ENCODE measurements around the gene COG5.

Gene COG5

DNA sequence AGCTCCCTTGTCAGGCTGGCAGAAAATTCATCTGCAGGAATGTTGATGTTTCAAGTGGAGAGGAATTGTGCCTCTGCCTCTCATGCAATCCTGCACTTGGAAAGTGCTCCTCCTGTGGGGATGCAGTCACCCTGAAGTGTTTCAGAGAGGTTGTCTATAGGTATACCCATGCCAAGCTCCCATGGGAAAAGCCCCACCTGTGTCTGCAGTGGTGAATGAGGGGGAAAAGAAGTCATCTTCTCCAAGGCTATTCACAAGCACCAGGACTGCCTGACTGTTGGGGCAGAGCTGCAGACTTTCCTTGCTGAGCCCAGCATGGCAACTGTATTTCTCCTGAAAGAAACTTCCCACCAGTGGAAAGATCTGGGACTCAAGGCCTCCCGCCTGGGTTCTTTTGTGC is 58.4 kb downstream of the COG5 start:
- no peak for DNase-seq

DNA sequence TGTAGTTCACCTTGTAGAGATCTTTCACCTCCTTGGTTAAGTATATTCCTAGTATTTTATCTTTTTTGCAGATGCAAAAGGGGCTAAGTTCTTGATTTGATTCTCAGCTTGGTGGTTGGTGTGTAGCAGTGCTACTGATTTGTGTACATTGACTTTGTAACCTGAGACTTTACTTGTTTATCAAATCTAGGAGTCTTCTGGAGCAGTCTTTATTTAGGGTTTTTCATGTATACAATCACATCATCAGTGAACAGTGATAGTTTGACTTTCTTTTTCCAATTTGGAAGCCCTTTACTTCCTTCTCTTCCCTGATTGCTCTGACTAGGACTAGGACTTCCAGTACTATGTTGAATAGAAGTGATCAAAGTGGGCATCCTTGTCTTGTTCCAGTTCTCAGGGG is 60.0 kb downstream of the COG5 start:
- no peak for DNase-seq

DNA sequence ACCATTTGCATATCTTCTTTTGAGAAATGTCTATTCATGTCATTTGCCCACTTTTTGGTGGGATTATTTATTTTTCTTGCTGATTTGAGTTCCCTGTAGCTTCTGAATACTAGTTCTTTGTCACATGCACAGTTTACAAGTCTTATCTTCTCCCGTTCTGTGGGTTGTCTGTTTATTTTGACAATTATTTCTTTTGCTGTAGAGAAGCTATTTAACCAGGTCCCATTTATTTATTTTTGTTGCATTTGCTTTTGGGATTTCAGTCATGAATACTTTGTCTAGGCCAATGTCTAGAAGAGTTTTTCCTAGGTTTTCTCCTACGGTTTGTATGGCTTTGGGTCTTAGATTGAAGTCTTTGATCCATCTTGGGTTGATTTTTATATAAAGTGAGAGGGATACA is 60.9 kb downstream of the COG5 start:
- no peak for DNase-seq

DNA sequence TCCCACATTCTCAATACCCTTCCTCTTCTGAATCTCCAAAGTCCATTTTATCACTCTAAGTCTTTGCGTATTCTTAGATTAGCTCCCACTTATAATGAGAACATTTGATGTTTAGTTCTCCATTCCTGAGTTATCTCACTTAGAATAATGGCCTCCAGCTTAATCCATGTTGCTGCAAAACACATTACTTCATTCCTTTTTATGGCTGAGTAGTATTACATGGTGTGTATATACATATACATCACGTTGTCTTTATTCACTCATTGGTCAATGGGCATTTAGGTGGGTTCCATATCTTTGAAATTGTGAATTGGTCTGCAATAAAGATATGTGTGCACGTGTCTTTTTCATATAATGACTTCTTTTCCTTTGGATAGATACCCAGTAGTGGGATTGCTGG is 61.6 kb downstream of the COG5 start:
- DNase-seq: no peak

DNA sequence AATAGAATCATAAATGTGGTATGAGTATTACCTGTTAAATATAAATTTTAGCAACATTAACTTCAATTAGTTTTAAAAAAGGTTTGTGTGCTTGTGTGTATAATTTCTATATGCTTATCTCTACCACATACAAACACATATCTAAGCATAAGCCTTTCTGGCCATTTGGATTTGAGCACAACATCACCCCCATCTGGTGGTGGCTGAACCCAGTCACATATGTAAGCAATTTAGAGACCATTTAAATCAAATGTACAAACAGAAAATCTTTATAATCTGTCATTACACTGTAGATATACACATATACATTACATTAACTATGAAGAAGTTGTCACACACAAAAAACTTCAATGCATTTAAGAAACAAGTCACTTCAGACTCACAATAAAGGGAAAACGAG is 62.1 kb downstream of the COG5 start:
- DNase-seq: no peak

DNA sequence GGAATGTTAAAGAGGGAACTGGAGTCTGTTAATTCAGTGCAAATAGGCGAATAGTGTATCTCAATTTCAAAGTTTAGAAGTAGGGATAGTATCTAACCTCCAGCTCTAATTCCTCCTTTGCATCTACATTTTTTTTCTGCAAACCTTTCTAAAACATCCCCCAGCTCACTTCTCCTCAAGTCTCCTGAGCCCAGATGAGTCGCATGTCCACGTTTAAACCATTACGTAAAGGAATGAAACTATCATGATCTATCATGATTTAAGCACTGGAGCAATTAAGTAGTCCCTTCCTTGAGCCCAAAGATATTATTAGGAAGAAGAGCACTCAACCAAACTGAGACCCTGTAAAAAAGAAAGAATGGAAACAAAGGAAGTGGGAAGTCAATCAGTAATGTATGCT is 64.0 kb downstream of the COG5 start:
- no peak for DNase-seq

DNA sequence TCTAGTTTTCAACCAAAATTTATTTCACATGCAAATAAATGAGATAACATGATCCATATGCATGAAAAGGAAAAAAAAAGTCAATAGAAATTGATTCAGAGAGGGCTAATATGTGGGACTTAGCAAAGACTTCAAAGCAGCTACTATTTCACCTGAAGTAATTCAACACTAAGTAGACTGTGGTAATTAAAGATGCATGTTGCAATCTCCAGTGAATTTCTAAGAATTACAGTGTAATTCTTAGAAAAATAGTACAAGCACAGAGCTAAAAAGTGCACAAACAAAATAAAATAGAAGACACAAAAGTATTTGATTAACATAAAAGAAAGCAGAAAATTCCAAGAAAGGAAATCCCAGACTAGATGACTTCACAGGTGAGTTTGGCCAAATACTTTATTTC is 68.2 kb downstream of the COG5 start:
- DNase-seq: no peak

DNA sequence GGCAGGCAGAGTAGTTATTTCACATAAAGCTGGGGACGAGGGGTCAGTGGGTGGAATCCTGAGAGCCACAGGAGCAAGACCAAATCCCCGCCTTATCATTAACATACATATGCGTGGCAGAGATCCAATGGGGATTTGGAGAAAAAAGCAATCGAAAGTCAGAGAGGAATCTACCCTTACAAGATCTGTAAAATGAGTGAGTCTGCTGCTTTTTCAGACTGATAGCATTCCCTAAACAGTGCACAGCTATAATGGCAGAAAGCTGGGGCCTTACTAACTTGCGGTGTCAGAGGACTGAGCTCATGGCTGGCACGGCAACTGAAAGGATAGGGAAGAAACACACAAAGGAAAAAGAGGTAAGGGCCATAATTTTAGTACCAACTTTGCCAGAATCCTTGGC is 68.8 kb downstream of the COG5 start:
- no peak for DNase-seq

DNA sequence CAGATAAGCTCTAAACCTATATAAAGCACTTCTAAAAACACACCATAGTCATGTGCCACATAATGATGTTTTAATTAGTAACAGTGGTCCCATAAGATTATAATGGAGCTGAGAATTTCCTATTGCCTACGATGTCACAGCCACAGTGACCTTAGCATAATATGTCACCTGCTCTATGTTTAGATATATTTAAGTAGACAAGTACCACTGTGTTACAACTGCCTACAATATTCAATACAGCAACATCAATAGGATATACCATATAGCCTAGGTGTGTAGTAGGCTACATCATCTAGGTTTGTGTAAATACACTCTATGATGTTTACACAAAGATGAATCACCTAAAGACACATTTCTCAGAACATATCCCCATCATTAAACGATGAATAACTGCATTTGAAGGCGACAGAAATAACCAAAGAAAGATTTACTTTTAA is 69.4 kb downstream of the COG5 start:
- DNase-seq: no peak

DNA sequence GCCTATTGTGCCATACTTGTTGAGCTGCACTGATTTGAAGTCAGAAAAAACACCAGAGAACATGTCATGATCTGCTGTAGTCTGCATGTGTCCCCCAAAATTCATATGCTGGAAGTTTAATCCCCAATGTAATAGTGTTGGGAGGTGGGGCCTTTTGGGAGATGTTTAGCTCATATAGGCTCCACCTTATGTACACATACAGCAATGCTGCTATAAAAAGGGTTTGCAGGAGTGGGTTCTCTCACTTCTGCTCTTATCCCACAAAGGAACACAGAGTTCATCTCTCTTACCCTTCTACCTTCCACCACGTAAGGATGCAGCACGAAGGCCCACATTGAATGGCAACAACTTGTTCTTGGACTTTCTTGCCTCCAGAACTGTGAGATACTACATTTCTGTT is 70.8 kb downstream of the COG5 start:
- DNase-seq: no peak

DNA sequence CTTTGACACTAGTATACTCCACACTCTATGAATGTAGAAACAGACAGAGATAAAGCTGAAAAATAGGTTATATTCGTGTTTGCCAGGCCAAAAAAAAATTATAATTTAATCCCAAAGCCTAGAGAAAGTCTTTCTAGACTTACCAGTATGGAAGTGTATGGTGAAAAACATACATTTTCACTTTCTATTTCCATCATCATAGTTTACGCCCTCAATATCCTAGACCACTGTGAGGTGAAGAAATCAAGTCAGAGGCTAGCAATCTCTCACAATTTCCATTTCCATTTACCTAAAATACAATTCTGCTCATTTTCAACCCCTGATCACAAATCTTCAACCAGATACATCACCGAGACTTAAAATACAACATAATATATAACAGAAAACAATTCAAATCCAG is 77.7 kb downstream of the COG5 start:
- DNase-seq: no peak

DNA sequence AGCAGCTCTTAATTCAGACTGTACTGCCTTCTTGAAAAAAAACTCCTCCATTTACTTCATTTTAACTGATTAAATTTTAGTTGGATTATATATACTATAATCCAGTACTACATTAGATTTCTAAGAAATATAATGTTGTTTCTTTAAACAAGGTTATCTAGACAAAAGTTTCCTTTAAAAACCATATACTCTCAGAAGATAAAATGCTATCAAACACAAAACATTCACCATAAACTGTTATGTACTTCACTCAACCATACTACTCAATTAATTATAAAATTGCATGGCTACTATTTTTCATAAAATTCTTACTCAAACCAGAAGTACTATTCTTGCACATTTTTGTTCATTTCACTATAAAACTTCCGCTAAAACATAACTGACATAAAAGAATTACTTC is 81.1 kb downstream of the COG5 start:
- no peak for DNase-seq

DNA sequence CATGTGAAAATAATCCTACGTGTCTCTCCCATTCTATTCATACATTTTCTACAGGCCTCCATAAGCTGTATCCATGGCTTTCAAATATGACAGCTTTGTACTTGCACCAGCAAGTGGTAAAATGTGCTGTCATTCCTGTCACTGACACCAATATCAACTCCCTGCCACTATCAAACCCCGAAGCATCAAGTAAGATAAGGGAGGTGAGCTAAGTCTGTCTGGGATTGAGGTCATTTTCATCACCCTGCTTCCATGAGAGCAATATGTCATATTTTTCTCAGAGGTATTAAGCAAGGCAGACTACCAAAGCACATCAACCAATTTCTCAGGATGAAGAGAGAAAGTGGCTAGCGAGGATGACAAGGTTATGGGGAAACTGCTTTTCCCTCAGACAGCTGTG is 82.8 kb downstream of the COG5 start:
- DNase-seq: no peak

DNA sequence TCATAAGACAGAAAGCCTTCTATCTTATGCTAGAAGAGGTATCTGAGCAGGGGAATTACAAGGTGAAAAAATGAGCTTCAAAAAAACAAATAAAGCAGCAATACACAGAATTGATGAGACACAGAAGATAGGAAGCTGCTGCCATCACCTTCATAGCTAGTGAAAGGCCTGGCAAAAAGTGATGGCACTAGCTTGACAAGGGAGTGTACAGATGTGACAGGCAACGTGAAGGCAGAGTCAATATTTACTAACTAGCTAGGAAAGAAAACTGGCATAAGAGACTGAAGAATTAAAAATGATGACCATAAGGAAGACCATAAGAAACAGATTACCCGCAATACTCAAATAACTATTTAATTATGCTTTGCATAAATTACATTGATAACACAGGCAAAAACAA is 84.4 kb downstream of the COG5 start:
- no peak for DNase-seq

DNA sequence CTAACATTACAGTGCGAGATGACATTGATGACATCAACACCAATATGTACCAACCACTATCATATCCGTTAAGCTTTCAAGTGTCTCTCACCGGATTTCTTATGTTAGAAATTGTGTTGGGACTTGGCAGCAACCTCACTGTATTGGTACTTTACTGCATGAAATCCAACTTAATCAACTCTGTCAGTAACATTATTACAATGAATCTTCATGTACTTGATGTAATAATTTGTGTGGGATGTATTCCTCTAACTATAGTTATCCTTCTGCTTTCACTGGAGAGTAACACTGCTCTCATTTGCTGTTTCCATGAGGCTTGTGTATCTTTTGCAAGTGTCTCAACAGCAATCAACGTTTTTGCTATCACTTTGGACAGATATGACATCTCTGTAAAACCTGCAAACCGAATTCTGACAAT is 89.6 kb downstream of the COG5 start:
- no peak for DNase-seq

DNA sequence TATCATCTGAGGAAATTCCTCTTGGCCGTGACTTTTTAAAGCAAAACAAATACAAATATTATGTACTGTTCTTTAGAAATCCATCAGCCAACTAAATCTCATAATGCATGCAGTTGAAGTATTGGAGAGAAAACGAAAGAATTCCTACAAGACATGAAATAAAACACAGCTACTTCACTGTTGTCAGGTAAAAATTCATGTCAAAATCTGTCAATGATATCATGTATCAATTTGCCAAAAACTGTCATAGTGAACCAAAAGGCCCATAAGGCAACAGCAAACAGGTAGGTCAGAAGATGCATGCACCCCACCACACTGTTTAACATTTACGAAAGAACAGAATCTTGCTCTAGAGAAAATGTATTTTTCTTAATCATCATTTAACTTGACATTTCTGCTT is 91.6 kb downstream of the COG5 start:
- DNase-seq: no peak

DNA sequence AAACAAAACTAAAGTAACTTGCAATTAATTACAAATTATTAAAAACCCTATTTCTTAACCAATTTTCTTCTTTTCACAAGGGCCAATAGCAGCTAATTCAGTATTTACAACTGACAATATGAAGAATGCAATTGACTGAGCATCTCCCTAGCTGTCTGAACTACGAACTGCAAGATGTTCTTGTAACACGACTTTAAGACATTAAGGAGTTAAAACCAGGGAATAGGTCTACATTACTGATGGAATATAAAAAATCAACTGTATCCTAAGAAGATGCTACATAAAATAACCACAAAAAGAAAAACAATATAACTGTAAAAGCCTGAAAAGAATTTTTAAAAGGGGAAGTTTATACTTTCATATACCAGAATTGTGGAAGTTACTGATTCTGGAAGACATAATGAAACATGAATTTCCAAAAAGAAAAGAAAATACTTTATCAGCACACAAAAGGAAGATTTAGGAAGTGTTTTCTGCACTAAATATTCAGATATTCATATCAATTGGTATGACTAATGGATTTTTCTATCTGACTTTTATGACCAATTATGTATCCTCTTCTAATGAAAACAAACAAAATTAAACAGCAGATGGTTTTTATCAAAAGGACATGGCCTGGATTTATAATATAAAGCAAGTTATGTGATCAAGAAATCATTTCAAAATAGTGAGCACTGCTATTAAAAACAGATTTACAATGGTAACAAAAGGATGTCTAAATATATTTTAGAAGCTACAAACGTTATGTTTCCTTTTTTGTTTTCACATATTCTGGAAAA is 92.2 kb downstream of the COG5 start:
- DNase-seq: no peak

DNA sequence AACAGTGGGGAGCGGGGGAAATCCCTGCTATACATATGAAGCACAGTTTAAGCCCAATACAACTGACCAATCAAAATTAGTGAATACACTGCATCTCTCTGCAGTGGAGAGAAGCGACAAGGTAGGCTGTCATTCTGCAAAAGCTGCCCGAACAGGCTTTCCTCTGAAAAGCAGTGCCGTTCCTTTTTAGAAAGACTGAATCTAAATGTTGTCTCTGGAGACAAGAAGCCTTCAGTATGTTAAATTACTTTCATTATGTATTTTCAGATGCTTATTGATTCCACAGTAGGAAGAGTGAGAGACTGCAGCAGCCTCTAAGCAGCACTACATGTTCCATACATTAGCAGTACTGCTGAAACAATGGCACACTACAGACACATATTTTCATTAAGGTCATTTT is 93.8 kb downstream of the COG5 start, which contains the start of gene GPR22:
GPR22 (plus strand) TSS at position 129 of the 400 bp plus-strand sequence. CDS start 4,004 bp downstream, outside the sequence.
- DNase-seq: no peak

DNA sequence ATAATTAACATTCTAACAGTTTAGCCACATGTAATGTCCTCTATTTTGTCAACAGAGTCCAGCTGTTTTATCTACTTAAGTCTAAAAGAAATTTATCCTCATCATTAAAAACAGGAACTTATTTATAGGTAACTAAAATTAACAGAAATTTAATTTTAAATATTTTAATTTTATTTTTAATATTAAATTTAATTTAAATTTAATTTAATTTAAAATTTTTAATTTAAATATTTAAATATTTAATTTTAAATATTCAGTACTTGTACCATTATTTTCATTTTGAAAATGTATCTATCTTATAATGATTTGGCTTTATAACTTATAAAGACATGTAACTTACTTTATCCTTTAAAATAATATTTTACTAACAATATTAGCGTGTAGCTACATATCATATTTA is 94.9 kb downstream of the COG5 start:
- DNase-seq: no peak

DNA sequence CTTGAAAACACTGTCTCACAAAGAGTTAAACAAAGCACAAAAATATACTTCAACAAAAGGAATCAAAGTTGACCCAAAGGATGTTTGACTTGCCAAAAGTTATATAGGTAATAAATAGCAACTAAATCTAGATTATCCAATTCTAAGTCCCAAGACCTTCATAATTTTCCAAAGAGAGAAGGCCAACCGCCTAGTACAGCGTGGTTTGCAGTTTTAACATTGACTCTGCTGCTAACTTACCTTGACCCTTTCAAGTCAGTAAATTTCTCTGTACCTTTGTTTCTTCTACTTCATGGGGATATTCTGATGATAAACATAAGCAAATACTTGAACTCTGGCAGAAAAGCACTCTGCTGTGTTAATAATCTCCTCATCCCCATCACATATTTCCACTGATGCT is 95.7 kb downstream of the COG5 start:
- DNase-seq: no peak

DNA sequence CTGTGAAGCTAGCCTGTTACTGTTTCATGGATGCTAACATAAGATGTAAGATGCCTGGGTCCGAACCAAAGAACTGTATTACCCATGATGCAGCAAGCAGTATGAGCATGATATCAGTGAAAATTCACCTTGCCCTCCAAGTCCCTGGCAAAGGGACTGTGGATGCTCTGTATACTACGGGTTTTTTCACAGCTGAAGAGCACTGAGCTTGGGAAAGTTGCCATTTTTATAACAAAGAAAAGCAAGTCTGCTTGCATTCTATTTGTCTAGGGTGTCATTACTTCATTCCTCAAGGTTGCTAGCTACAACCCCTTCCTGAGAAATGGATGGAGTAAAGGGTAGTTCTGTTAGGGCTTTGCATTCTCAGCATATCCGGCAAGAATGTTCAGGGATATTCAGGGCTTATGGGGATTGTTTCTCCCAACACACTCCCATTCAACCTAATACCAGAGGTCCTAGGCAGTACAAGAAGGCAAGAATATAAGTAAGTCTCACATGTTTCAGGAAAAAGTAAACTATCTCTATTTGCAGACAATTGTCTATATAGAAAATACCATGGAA is 99.0 kb downstream of the COG5 start:
- DNase-seq: no peak

DNA sequence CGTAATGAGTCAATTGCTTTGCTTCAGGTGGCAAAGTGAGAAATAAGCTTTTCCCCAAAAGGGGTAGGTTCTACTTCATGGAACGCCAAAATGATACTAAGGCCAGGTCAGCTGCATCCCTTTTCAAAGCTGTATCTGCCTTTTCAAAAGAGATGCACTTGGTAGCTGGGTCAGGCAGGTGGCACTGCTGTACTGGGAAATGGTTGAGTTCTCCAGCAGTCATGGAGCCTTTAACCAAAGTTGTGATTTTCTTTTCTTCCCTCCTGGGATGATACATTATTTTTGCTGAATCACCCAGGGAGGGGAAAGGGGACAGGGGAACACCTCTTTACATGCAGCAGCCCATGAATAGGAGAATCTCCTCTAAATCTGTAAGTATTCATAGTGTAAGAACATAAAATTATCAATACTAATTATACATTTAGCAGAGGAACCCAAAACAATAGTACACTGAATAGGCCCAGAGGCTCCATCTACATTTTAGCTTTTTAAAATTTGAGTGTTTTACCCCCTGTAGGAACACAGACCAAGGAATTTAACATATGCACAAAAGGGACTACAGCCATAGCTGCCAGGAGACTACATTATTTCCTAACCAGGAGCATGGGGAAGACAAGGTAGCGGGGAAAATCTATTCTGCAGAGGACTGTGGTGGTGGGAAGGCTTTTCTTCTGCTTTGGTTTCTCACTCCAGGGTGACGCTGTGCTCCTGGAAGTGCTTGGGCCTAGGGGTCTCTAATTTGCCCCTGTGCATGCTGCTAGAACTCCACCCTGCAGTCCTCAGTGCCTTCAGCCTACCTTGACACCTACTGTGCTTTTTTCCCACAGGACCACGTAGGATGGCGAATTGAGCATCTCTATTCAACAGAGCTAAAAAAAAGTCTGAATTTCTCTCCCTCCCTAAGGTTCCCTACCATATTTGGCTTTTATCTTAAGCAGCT is 100.3 kb downstream of the COG5 start:
- DNase-seq: peak; percentile 22

DNA sequence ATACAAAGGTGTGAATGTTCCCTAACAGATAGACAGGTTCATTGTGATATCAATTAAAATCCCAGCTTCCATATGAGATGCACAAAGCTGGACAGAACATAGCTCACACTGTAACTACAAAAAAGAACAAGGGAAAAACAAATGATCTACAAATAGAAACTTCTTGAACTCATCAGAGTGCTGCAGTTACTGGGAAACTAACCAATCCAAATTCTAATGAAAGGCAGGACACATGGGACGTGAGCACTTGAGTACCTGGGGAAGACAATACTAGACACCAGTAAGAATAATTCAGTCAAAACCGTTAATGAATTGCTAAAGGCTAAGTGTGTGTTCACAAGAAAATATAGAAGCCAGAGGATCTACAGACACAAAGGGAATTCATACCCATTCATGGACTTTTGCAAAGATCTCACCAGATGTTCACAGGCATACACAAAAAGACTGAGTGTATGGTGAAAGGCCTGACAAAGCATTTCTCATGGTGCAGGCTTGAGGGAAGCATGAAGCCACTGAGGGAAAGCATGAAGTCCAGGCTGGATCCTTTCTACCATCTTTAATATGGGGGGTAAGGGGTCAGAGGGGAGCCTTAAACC is 101.7 kb downstream of the COG5 start:
- no peak for DNase-seq
